SU-DHL-6 (cell line): ENCODE results near the gene ASNSD1.
"Not testable (repeated sequence)": the region's sequence is repeated elsewhere in the genome, so short reads cannot be mapped to it uniquely, and the experiment has no call there.

Experiments used
- H2AFZ ChIP-seq: fragments of 200-600 bp; sonication (generic); 2 replicates; pipeline ENCODE4 v1.6.1; 2014; ENCODE audit warnings: low read depth, mild to moderate bottlenecking, moderate library complexity, mixed read lengths, antibody characterized with exemption, low read length; ENCODE audit not compliant: severe bottlenecking
- H3F3A ChIP-seq: fragments of 200-600 bp; shearing (Covaris generic); 2 replicates; pipeline ENCODE4 v1.6.0; 2016; ENCODE audit warnings: antibody characterized with exemption, mild to moderate bottlenecking; ENCODE audit not compliant: insufficient read depth
- H3K27ac ChIP-seq: fragments of 200-600 bp; sonication (generic); 2 replicates; pipeline ENCODE4 v1.5.1; 2016; ENCODE audit warnings: low read depth, mild to moderate bottlenecking, low read length, moderate library complexity, mixed read lengths
- H3K27me3 ChIP-seq: fragments of 200-600 bp; sonication (generic), shearing (Covaris generic); 2 replicates; pipeline ENCODE4 v1.6.0; 2014; ENCODE audit warnings: mild to moderate bottlenecking, low read length
- H3K36me3 ChIP-seq: fragments of 200-600 bp; sonication (generic); 2 replicates; pipeline ENCODE4 v1.6.1; 2014; ENCODE audit warnings: mild to moderate bottlenecking, low read length, mixed read lengths
- H3K4me2 ChIP-seq: fragments of 300-600, 200-600 bp; shearing (Covaris generic), sonication (generic); 2 replicates; pipeline ENCODE4 v1.6.0; 2014; ENCODE audit warnings: low read length, low read depth, mild to moderate bottlenecking; ENCODE audit not compliant: poor library complexity, severe bottlenecking
- H3K4me3 ChIP-seq: fragments of 200-600 bp; sonication (generic); 2 replicates; pipeline ENCODE4 v1.5.1; 2014; ENCODE audit warnings: antibody characterized with exemption, low read length, mild to moderate bottlenecking, mixed read lengths; ENCODE audit not compliant: insufficient read depth, poor library complexity, severe bottlenecking
- H3K79me2 ChIP-seq: fragments of 200-600 bp; sonication (generic); 2 replicates; pipeline ENCODE4 v1.6.1; 2014; ENCODE audit warnings: mild to moderate bottlenecking, low read length, moderate library complexity; ENCODE audit not compliant: insufficient read depth
- H3K9ac ChIP-seq: fragments of 200-600 bp; sonication (generic); 2 replicates; pipeline ENCODE4 v1.7.0; 2014; ENCODE audit warnings: mild to moderate bottlenecking, low read length
- H3K9me2 ChIP-seq: fragments of 200-600 bp; sonication (generic); replicated peaks from 2 replicates; pipeline ENCODE4 v1.6.1; 2014; ENCODE audit warnings: low read length; ENCODE audit not compliant: insufficient read depth
- H3K9me3 ChIP-seq: fragments of 200-600 bp; sonication (generic); 2 replicates; pipeline ENCODE4 v1.6.1; 2014; ENCODE audit warnings: low read length, mixed read lengths; ENCODE audit not compliant: insufficient read depth
- H4K20me1 ChIP-seq: fragments of 200-600 bp; sonication (generic); 2 replicates; pipeline ENCODE4 v1.6.1; 2014; ENCODE audit warnings: low read depth, mild to moderate bottlenecking, antibody characterized with exemption, low read length, moderate library complexity, mixed read lengths
- CTCF ChIP-seq: fragments of 200-600 bp; sonication (generic); IDR thresholded peaks from one replicate; pipeline ENCODE4 v1.5.1; 2017; ENCODE audit warnings: antibody characterized with exemption, mild to moderate bottlenecking, low read length, moderate library complexity; ENCODE audit not compliant: insufficient read depth, poor library complexity, severe bottlenecking
- EZH2phosphoT487 ChIP-seq: fragments of 200-600 bp; sonication (generic), shearing (Covaris generic); conservative IDR thresholded peaks from 2 replicates; pipeline ENCODE4 v1.6.1; 2018; ENCODE audit warnings: mild to moderate bottlenecking, antibody characterized with exemption, low read length, moderate library complexity, mixed read lengths

The ASNSD1 gene

GRCh38 chr2:189685540-189686229, 24.4 kb downstream of the ASNSD1 start:
- H3F3A ChIP-seq = no peaks in the 10 kb centered on the region
- no peaks in the 10 kb centered on the region for H4K20me1 ChIP-seq
- H2AFZ ChIP-seq = no peak overlapping the region
- H3K27me3 ChIP-seq = no peaks in the 10 kb centered on the region
- H3K4me2 ChIP-seq = no peak overlapping the region
- no peaks in the 10 kb centered on the region for H3K36me3 ChIP-seq
- H3K79me2 ChIP-seq = no peaks in the 10 kb centered on the region
- no peaks in the 10 kb centered on the region for H3K9me2 ChIP-seq
- H3K4me3 ChIP-seq = no peak overlapping the region
- TF ChIP-seq CTCF = no peak
- no peak for TF ChIP-seq EZH2phosphoT487
- no peak overlapping the region for H3K27ac ChIP-seq
- H3K9me3 ChIP-seq = no peaks in the 10 kb centered on the region
- H3K9ac ChIP-seq = no peak overlapping the region

GRCh38 chr2:189687796-189688195, 26.5 kb downstream of the ASNSD1 start:
- not testable (repeated sequence) for H3K27me3 ChIP-seq, H3K9ac ChIP-seq, H3K79me2 ChIP-seq, H2AFZ ChIP-seq, H3F3A ChIP-seq, H4K20me1 ChIP-seq, H3K4me2 ChIP-seq, H3K27ac ChIP-seq, H3K9me3 ChIP-seq, H3K36me3 ChIP-seq, H3K9me2 ChIP-seq, H3K4me3 ChIP-seq

GRCh38 chr2:189696223-189696622, 35.0 kb downstream of the ASNSD1 start:
- Histone ChIP-seq H3K9me2 (no peaks in the 10 kb centered on the region), H3K79me2 (no peaks in the 10 kb centered on the region), H3F3A (peaks cover 14% of the 10 kb centered on the region; the same call in 1 of the 2 replicates), H3K4me2 (no peak overlapping the region), H4K20me1 (no peaks in the 10 kb centered on the region), H3K4me3 (no peak overlapping the region), H3K27me3 (no peaks in the 10 kb centered on the region), H3K27ac (no peak overlapping the region), H2AFZ (no peak overlapping the region), H3K9me3 (no peaks in the 10 kb centered on the region), H3K36me3 (no peaks in the 10 kb centered on the region), H3K9ac (no peak overlapping the region)
- TF ChIP-seq EZH2phosphoT487 (no peak), CTCF (no peak)

GRCh38 chr2:189698020-189698887, 37.0 kb downstream of the ASNSD1 start:
- Histone ChIP-seq H3F3A (peaks cover 14% of the 10 kb centered on the region; the same call in 1 of the 2 replicates), H2AFZ (peak overlapping the region; percentile 93), H3K36me3 (no peaks in the 10 kb centered on the region), H4K20me1 (no peaks in the 10 kb centered on the region), H3K27ac (peak overlapping the region; percentile 64), H3K27me3 (no peaks in the 10 kb centered on the region), H3K4me3 (peak overlapping the region; percentile 51), H3K9ac (peak overlapping the region; percentile 53), H3K9me3 (no peaks in the 10 kb centered on the region), H3K9me2 (no peaks in the 10 kb centered on the region), H3K4me2 (peak overlapping the region; percentile 74), H3K79me2 (no peaks in the 10 kb centered on the region)
- TF ChIP-seq EZH2phosphoT487 (no peak), CTCF (peak; percentile 57)
